Breast epithelium (tissue), 3 donors: ENCODE results near the gene OPCML.

ENCODE experiments used
- POLR2A ChIP-seq: fragments of 450-650 bp; IDR thresholded peaks from one replicate; pipeline ENCODE4 v1.6.1; 2016; ENCODE audit warnings: antibody characterized with exemption, mild to moderate bottlenecking, moderate library complexity
- POLR2AphosphoS5 ChIP-seq, 3 donors: sonication (generic); formaldehyde crosslinking; IDR thresholded peaks; one replicate each; pipeline ENCODE4 v1.6.1; 2017; ENCODE audit warnings: antibody characterized with exemption in 3 of 3
- TF ChIP-seq, protein P1 (sequence below), 3 donors: fragments of 450-650 bp; IDR thresholded peaks; one replicate each; pipeline ENCODE4 v1.5.1; 2016 to 2017; ENCODE audit warnings: antibody characterized with exemption in 3 of 3, mild to moderate bottlenecking in 3 of 3, moderate library complexity in 3 of 3

DNA sequence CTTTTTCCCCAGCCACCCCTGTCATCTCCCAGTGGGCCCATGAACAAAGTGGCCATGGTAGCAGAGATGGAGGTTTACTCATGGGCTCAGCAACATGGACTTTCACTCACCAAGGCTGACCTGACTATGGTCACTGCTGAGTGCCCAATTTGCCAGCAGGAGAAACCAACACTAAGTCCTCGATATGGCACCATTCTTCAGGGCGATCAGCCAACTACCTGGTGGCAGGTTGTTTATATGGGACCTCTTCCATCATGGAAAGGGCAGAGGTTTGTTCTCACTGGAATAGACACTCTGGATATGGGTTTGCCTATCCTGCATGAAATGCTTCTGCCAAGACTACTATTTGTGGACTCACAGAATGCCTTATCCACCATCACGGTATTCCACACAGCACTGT, 1152.8 kb downstream of the OPCML start:
- TF ChIP-seq, protein P1, sequence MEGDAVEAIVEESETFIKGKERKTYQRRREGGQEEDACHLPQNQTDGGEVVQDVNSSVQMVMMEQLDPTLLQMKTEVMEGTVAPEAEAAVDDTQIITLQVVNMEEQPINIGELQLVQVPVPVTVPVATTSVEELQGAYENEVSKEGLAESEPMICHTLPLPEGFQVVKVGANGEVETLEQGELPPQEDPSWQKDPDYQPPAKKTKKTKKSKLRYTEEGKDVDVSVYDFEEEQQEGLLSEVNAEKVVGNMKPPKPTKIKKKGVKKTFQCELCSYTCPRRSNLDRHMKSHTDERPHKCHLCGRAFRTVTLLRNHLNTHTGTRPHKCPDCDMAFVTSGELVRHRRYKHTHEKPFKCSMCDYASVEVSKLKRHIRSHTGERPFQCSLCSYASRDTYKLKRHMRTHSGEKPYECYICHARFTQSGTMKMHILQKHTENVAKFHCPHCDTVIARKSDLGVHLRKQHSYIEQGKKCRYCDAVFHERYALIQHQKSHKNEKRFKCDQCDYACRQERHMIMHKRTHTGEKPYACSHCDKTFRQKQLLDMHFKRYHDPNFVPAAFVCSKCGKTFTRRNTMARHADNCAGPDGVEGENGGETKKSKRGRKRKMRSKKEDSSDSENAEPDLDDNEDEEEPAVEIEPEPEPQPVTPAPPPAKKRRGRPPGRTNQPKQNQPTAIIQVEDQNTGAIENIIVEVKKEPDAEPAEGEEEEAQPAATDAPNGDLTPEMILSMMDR (IDR thresholded peaks at IDR 0.05), result no peak
- no peak for TF ChIP-seq POLR2A
- TF ChIP-seq POLR2AphosphoS5 (IDR thresholded peaks at IDR 0.05), result no peak
